Spleen (tissue), 7 donors: ENCODE results near the gene SPEM2.

Experiments
- CTCF ChIP-seq, 11 experiments: fragments of 200-600 bp in 7 of 11; fragments of 450-650 bp in 4 of 11; sonication (generic) in 4 of 11; IDR thresholded peaks in 8 of 11; conservative IDR thresholded peaks in 3 of 11; 1 replicate in 7 of 11; 2 replicates in 4 of 11; pipeline versions ENCODE4 v1.4.0 to v1.8.0; 2016 to 2021; ENCODE audit warnings: antibody characterized with exemption in 11 of 11, inconsistent platforms in 4 of 11, mild to moderate bottlenecking in 1 of 11
- POLR2A ChIP-seq, 3 donors: fragments of 450-650 bp; IDR thresholded peaks; one replicate each; pipeline ENCODE4 v1.5.1; 2017; ENCODE audit warnings: antibody characterized with exemption in 3 of 3, mild to moderate bottlenecking in 1 of 3
- POLR2AphosphoS5 ChIP-seq, 3 donors: sonication (generic); formaldehyde crosslinking; IDR thresholded peaks; one replicate each; pipeline ENCODE4 v1.5.1; 2017; ENCODE audit warnings: antibody characterized with exemption in 3 of 3
- donor health status: DM: no; HTN: no; CAD: no; lungs with moderate emphysema.
- donor health status: DM: no; HTN: no; CAD: no.
- donor health status: DM: no; HTN: no; CAD: no.

- no peak for TF ChIP-seq POLR2A (IDR thresholded peaks at IDR 0.05)
- no peak for TF ChIP-seq CTCF (IDR thresholded peaks at IDR 0.05 in 8 of 11, conservative IDR thresholded peaks at IDR 0.05 in 3 of 11)
- no peak for TF ChIP-seq POLR2AphosphoS5 (IDR thresholded peaks at IDR 0.05)
Observed at GRCh38 chr17:7421186-7421585, 4.2 kb upstream of the SPEM2 start.
